ENCODE results near the gene BMX. TPM values are rescaled to one million over a fixed set of nuclear protein-coding genes. Genes with fewer than 3 reads are reported as not detected.

Gene BMX
- total RNA-seq, 3 donors from 2014 or later: 2.4 to 5.4 (median 3.8) TPM

DNA sequence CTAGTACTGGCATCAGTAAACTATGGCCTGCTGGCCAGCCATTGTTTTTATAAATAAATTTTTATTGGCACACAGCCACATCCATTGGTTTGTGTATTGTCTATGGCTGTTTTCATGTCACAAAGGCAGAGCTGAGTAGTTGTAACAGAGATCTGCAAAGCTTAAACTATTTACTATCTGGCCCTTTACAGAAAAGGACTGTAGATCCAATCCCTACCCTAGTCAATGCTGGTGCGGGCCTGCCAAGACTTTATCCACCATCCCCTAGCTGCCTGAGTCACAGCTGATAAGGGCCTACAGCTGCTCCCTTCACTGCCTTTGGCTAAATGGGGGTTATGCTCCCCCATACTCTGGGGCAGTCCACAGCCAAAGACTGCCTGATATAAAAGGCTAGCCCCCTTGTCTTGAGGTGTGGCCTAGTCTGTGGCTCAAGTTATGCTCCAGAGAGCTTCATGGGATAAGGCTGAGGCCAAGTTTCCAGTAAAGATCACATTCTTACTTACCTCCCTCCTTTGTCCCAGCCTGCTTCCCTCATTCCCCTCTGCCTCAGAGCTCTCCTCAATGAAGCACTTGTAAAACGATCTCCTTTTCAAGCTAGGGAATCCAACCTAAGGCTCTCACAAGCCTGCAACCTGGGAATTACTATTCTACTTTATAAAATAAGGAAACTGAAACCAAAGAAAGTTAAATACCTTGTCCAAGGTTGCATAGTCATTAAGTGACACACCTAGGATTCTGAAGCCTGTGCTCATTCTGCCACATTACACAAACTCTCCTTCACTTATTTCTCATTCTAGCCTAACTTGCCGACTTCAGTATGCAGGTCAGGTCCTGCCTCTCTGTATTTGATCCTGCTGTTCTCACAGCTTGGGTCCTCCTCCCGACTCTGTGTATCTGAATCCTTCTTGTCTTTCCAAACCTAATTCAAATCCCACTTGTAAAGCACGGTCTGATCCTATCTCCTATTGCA lies 79.5 kb downstream of the BMX start:
- Histone ChIP-seq H3K4me3 (no peak overlapping the region), H3K4me1 (ENCODE audit: low read depth) (no peaks in the 10 kb centered on the region), H3K36me3 (ENCODE audit: low read depth) (no peaks in the 10 kb centered on the region), H3K9me3 (no peaks in the 10 kb centered on the region)
- ATAC-seq: peak; percentile 90
- TF ChIP-seq, protein P1, sequence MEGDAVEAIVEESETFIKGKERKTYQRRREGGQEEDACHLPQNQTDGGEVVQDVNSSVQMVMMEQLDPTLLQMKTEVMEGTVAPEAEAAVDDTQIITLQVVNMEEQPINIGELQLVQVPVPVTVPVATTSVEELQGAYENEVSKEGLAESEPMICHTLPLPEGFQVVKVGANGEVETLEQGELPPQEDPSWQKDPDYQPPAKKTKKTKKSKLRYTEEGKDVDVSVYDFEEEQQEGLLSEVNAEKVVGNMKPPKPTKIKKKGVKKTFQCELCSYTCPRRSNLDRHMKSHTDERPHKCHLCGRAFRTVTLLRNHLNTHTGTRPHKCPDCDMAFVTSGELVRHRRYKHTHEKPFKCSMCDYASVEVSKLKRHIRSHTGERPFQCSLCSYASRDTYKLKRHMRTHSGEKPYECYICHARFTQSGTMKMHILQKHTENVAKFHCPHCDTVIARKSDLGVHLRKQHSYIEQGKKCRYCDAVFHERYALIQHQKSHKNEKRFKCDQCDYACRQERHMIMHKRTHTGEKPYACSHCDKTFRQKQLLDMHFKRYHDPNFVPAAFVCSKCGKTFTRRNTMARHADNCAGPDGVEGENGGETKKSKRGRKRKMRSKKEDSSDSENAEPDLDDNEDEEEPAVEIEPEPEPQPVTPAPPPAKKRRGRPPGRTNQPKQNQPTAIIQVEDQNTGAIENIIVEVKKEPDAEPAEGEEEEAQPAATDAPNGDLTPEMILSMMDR (IDR thresholded peaks at IDR 0.05): no peak
- no peak for DNase-seq
- intact Hi-C loops (cut with DNase I, micrococcal nuclease): no loop called here

DNA sequence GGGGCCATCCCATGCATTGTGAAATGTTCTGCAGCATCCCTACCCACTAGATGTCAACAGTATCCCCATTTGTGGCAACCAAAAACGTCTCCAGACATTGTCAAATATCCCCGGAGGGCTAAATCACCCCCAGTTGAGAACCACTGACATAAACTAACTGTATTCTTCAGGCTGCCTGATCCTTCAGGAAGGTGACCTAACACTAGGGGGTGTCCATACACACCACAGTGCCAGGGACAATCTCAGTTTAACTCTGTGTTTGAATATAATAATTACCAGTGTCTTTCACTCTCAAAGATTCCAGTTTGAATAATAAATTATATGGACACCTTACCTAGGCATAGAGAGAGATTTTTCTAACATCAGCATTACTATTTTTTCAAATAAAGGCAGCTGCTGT lies 93.8 kb downstream of the BMX start:
- ATAC-seq (no peak), DNase-seq (no peak)
- no peak overlapping the region for H3K4me3 ChIP-seq
- H3K36me3 ChIP-seq (ENCODE audit: low read depth): no peaks in the 10 kb centered on the region
- H3K4me1 ChIP-seq (ENCODE audit: low read depth): no peaks in the 10 kb centered on the region
- TF ChIP-seq, protein P1 (IDR thresholded peaks at IDR 0.05): no peak
- no peaks in the 10 kb centered on the region for H3K9me3 ChIP-seq
- intact Hi-C loops (cut with DNase I, micrococcal nuclease): no loop called here

DNA sequence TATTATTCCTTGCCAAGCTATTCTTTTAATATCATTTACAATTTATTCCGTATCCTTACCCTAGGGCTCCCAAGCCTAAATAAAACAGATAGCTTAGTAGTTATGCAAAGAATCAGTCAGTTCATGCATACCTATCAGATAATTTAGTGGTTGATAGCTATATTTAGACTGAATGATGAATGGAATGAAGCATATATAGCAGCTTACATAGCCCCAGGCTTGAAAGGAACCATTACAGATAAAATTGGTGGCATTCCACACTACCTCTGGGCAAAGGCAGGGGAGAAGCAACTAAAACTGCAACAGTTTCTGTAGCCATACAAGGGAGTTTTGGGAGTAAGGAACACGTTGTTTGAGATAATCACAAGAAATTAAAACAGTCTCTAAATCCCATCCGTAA lies 97.4 kb downstream of the BMX start:
- no peak for DNase-seq
- H3K4me1 ChIP-seq (ENCODE audit: low read depth): no peaks in the 10 kb centered on the region
- no peaks in the 10 kb centered on the region for H3K9me3 ChIP-seq
- ATAC-seq: no peak
- H3K4me3 ChIP-seq: no peak overlapping the region
- no peaks in the 10 kb centered on the region for H3K36me3 ChIP-seq (ENCODE audit: low read depth)
- intact Hi-C loops (cut with DNase I, micrococcal nuclease): no loop called here
- TF ChIP-seq, protein P1 (IDR thresholded peaks at IDR 0.05): no peak

GRCh38 chrX:15599461-15599860 lies 98.9 kb downstream of the BMX start:
- TF ChIP-seq, protein P1 (IDR thresholded peaks at IDR 0.05): no peak
- H3K4me1 ChIP-seq (ENCODE audit: low read depth): no peaks in the 10 kb centered on the region
- DNase-seq (no peak), ATAC-seq (no peak)
- H3K4me3 ChIP-seq: no peak overlapping the region
- no peaks in the 10 kb centered on the region for H3K9me3 ChIP-seq
- H3K36me3 ChIP-seq (ENCODE audit: low read depth): no peaks in the 10 kb centered on the region
- intact Hi-C loops (cut with DNase I, micrococcal nuclease): no loop called here

DNA sequence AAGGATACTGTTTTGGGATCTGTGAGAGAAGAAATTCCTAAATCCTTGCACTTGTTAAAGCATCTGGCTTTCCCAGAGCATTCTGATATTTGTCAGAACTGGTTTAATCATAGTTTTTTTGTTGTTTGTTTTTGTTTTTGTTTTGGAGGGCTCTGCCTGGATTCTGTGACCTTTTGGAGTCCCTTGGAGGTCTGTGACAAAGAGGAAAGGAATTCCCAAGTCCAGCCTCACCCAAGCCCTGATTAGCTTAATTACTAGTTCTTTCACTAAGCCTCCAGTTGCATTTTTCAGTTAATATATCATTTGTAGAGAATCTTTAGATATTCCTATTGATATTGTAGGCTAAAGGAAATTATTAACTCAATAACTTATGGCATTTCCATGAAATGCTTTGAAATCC lies 99.4 kb downstream of the BMX start:
- TF ChIP-seq, protein P1 (IDR thresholded peaks at IDR 0.05): no peak
- H3K4me1 ChIP-seq (ENCODE audit: low read depth): no peaks in the 10 kb centered on the region
- H3K4me3 ChIP-seq: no peak overlapping the region
- ATAC-seq (no peak), DNase-seq (no peak)
- H3K9me3 ChIP-seq: no peaks in the 10 kb centered on the region
- no peaks in the 10 kb centered on the region for H3K36me3 ChIP-seq (ENCODE audit: low read depth)
- intact Hi-C loops (cut with DNase I, micrococcal nuclease): no loop called here
